Subcutaneous adipose tissue (tissue), 4 donors: Measurements from ENCODE around the gene PNPLA3. TPM values are rescaled to one million over a fixed set of nuclear protein-coding genes. Genes with fewer than 3 reads are reported as not detected.

Source experiments
- total RNA-seq, 4 donors: library from RNA; depleted of rRNA; stranded (reverse); fragments of >200 nt; gene quantifications; one replicate each; pipeline ENCODE4 v1.1.0, GENCODE V29; 2016
- TF ChIP-seq, protein P1 (sequence below): fragments of 450-650 bp; IDR thresholded peaks from one replicate; pipeline ENCODE4 v1.5.1; 2016; ENCODE audit warnings: low read depth, mild to moderate bottlenecking, control low read depth, antibody characterized with exemption, moderate library complexity

Gene PNPLA3
- total RNA-seq, 4 donors from 2014 or later = 2.3 to 6.6 (median 3.1) TPM

DNA sequence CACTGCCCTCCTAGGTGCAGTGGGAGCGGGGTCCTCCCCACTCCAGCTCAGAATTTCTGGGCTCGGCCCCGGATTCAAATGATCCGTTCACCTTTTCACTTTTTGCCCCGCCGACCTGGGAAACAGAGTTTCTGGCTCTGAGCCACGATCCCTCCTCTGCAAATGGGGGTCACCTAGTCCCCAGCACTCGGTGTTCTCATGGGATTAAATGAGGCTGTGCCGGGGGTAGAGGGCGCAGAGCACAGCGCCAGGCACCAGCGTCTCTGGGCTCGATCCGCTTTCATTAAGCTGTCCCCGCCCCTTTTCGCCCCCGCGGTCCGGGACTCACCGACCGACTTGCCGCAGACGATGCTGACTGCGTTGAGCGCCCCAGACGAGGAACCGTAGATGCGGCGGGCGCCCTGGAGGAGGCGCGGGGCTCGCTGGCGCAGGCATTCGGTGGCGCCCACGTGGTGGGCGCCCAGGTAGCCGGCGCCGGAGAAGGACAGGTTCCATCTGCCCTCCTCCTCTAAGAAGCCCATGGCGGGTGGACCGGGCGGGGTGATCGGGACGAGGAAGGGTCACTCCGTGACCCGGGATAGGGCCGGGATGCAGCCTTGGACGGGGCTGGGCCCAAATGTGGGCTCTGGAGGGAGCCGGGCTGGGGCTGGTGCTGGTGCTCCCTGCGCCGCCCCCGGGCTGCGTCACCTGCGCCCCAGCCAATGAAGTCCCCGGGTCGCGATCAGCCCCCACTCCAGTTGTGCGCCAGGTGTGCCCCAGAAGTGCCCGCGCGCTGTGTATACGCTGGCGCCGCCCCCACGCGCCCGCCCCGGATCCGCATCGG is 32.0 kb upstream of the PNPLA3 start, which contains the start of gene PNPLA5:
Gene PNPLA5 (minus strand): TSS at position 654 of the 823 bp plus-strand sequence. CDS start 133 bp downstream, at position 521.
- TF ChIP-seq, protein P1, sequence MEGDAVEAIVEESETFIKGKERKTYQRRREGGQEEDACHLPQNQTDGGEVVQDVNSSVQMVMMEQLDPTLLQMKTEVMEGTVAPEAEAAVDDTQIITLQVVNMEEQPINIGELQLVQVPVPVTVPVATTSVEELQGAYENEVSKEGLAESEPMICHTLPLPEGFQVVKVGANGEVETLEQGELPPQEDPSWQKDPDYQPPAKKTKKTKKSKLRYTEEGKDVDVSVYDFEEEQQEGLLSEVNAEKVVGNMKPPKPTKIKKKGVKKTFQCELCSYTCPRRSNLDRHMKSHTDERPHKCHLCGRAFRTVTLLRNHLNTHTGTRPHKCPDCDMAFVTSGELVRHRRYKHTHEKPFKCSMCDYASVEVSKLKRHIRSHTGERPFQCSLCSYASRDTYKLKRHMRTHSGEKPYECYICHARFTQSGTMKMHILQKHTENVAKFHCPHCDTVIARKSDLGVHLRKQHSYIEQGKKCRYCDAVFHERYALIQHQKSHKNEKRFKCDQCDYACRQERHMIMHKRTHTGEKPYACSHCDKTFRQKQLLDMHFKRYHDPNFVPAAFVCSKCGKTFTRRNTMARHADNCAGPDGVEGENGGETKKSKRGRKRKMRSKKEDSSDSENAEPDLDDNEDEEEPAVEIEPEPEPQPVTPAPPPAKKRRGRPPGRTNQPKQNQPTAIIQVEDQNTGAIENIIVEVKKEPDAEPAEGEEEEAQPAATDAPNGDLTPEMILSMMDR = no peak

DNA sequence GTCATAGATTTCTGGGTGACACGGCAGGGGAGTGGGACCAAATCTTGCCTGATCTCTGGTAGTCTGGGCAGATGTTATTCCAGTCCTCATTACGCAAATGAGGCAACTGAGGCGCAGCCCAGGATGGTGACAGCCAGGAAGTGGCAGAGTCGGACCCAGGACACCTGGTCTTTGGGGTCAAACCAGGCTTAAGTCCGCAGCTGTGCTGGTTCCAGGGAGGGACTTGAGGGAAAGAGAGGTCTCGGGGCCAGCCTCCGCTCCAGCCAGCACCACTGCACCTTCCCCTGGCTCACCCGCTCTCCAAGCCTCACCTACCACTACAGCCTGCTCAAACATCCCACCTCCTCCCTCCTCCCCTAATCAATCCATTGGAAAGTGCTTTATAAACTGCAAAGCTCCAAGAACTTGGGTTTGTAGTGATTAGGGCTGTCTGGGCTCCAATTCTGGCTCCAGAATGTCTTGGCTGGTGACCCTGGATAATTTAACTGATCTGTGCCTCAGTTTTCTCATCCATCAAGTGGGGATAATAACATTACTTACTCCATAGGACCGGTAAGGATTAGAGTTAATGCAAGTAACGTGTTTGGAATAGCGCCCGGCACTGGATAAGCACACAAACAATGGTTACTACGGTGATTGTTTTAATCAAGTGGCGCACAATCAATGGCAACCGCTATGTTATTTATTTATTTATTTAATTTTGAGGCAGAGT is 31.3 kb upstream of the PNPLA3 start:
- TF ChIP-seq, protein P1 = no peak

DNA sequence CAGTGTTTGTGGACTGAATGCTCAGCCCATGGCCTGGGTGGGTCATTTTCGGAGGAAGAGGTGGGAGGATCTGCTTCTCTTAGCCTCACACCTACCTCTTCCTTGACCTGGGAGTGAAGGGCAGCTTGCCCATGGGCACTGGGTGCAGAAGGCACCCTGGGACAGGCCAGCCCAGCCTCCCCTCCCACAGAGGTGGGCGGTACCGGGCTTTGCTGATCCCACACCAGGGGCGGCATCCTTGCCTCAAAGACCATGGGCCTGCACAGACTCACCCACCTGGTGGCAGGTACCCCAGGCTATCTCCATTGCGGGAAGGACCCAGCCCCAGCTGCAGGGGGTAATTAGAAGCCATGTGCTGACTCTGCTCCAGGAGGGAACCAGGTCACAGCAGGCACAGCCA is 30.3 kb upstream of the PNPLA3 start:
- TF ChIP-seq, protein P1 = no peak

DNA sequence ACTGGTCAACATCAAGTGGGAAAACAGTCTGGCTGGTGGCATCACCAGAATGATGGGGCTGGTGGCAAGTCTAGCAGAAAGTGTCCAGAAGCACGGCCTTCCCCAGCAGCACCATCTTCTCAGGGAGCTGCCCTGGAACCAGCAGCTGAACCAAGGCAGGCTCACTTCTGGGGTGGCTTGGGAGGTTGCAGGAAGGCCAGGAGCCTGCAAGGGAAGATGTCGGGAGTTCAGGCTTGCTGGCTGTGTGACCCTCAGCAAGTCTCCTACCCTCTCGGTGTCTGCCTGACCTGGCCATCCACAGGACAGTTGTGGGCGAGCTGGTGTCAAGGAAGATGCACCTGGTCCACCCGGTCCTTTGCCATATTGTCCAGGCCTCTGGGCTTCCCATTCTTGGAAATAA is 29.5 kb upstream of the PNPLA3 start:
- TF ChIP-seq, protein P1 = no peak

DNA sequence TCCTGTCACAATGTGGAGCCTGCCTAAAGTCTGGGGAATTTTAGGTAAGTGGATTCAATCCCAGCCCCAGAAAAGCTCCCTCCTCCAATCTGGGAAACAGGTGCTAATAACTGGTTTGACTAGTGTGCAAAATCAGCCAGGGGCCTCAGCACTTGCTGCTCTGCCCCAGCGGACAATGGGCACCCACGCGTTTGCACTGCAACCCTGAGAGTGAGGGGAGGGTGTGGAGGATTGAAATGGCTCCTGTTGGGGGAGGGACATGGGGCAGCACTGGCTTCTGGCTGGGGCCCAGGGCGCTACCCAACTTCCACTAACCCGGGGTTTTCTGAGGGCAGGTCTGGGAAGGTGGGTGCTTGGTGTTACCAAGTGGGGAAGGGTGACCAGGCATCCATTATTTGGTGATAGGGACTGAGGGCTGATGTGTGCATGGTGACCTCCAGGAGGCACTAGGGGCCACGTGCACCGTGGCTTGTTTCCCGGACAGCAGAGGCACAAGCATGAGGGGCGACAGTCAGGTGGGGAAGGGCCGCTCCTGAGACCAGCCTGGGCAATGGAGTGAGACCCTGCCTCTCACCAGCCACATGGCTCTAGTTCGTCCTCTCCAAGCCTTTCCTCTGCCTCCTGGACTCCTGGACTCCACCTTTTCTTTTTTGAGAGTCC is 27.5 kb upstream of the PNPLA3 start:
- TF ChIP-seq, protein P1 = no peak

DNA sequence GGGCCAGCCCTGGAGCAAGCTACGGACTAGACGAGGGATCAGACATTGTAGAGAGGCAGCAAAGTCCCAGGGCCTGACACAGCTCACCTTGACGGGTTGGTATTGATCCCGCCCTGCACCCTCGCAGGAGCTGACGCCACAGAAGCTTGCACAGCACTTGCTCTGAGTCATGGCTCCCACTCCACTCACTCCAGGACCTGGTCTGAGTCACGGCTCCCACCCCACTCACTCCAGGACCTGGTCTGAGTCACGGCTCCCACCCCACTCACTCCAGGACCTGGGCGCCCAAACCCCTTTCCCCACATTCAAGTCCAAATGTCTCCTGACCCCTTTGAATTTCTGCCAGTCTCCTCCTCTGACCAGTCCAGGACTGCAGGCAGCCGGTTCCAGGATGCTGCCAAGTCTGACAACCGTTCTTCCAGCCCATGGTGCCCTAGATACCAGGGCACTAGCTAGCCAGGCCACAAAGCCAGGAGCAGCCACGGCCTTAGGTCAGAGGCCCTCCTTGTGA is 25.8 kb upstream of the PNPLA3 start:
- TF ChIP-seq, protein P1 = no peak
